ENCODE measurements around the gene DDX56.

DDX56 gene

GRCh38 chr7:44534087-44534486 lies 39.6 kb downstream of the DDX56 start:
- no peak for DNase-seq

- no peak for DNase-seq
Measured at GRCh38 chr7:44533301-44534055, 40.2 kb downstream of the DDX56 start.

- no peak for DNase-seq
Measured at GRCh38 chr7:44531421-44532380, 42.0 kb downstream of the DDX56 start.

DNA sequence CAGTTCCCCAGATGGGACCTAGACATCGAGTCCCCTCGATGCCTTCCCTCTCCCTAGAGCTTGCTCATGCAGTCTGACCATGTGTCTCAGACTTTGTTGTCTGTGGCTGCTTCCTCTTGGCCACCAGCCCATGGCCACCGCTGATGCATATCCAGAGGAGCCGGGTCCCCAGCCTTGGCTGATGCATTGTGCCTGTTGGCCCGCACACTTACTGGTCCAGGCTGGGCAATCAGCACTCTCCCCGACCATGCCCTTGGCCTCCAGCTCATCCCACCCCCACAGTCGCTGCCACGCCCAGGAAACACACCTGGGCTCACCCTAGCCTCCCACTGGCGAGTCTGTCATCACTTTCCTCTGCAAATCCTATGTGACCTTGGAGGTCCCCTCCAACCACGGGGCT lies 42.7 kb downstream of the DDX56 start:
- DNase-seq = no peak

- no peak for DNase-seq
Measured at GRCh38 chr7:44524811-44525388, 48.8 kb downstream of the DDX56 start.

- DNase-seq = no peak
Measured at GRCh38 chr7:44522315-44522714, 51.4 kb downstream of the DDX56 start.

DNA sequence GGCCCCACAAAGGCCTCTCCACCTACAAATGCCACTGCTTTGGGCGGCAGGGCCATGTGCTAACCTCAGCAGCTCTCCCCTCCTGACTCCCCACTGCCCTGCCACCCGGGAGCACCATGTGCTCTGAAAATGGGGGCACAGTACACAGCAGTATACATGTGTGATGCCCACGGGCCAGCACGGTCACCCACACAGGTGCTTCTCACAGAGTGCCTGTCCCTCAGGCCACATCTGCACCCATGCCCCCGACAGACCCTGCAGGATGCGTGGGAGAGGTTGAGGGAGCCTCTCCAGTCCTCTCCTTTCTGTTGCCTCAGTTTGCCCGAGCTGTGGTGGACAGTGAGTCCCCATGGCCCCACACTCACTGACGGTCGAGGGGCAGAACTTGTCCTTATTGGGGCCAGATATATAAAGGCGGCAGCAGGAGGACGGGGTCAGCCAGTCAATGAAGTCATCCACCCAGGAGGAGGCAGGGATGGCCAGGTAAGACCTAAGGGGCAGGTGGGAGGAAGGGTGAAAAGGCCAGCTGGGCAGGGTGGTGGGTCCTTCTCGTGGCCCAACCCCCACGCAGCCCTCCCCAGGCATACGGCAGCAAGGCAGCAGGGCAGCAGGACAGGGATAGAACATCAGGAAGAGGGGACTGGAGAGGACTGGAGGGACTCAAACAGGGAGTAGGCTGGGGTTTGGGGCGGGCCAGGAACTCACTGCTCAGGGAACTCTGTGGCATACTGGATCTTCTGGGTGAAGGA lies 52.2 kb downstream of the DDX56 start:
- no peak for DNase-seq

DNA sequence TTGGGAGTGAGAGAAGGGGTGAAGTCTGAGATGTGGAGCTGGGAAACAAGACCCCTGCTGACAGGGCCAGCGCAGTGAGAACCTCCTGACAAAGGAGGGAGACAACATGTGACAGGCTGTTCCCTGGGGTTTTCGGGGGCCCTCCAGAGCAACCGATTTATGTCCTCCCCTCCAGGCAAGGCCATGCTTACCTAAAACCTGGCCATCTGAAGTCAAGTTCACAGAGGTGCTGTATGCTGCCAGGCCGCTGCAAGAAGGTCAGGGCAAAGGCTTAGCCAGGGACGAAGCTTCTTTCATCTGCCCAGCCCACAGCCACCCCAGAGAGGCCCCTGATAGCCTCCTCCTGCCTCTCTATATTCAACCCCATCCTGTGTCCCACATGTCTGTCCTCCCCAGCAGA lies 53.1 kb downstream of the DDX56 start:
- DNase-seq = no peak

GRCh38 chr7:44519546-44519945 lies 54.2 kb downstream of the DDX56 start:
- DNase-seq = no peak

DNA sequence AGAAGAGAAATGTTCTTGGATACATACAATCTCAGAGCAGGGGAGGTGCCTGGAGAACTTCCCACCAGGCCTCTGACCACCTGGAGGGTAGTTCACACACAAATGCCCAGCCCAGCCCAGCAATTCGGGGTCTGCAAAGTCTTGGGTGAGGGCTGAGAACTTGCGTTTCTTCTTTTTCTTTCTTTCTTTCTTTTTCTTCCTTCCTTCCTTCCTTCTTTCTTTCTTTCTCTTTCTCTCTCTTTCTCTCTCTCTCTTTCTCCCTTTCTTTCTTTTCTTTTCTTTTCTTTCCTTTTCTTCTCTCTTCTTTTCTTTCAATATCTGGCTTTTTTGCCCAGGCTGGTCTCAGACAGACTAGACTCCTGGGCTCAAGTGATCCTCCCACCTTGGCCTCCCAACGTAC lies 54.9 kb downstream of the DDX56 start:
- no peak for DNase-seq

- no peak for DNase-seq
Measured at GRCh38 chr7:44517175-44517574, 56.5 kb downstream of the DDX56 start.
